HepG2 (cell line): ENCODE results near the gene DMRTB1. TPM values are rescaled to one million over a fixed set of nuclear protein-coding genes. Genes with fewer than 3 reads are reported as not detected.

Experiments used
- ATAC-seq: fragments of 200-7000 bp; cut with Tn5 transposase; 3 replicates; pipeline ENCODE4 v1.9.1; 2020; ENCODE audit warnings: mild to moderate bottlenecking, moderate library complexity
- BruUV-seq: library from RNA; stranded (reverse); fragments of 400-500 nt; replicated peaks from 2 replicates; lab custom pipeline; 2021; lab: Mats Ljungman, UMichigan
- CTCF ChIA-PET: fragments of 300-600 bp; formaldehyde crosslinking; extraction: SDS; loops from one replicate; lab custom pipeline; 2021; ENCODE audit warnings: low total read pairs, inconsistent platforms, low intra/inter-chr PET ratio; lab: Yijun Ruan, JAX
- POLR2A ChIA-PET: fragments of 350-600 bp; sonication (Branson Sonifier 250); formaldehyde crosslinking; loops from one replicate; lab custom pipeline; 2020; ENCODE audit warnings: antibody characterized with exemption, inconsistent platforms; lab: Yijun Ruan, JAX
- DNase-seq: peaks from one replicate; pipeline ENCODE4 v3.0.0-alpha.2; 2015; ENCODE audit warnings: low spot score
- FAIRE-seq: peaks from 3 replicates; lab custom pipeline; 2011; peaks lifted over from hg19 to GRCh38; lab: Jason Lieb, UNC
- H2AFZ ChIP-seq: one replicate; pipeline ENCODE4 v1.6.1; 2011; ENCODE audit warnings: low read length, inconsistent platforms
- H3K27ac ChIP-seq: fragments of 300-600 bp; 3 replicates; pipeline ENCODE4 v1.8.0; 2011; ENCODE audit warnings: mixed run types, mild to moderate bottlenecking, mixed read lengths, low read length, inconsistent platforms; ENCODE audit not compliant: insufficient read depth; ENCODE audit errors: extremely low read length
- H3K27me3 ChIP-seq, 2 experiments: fragments of 200-600 bp in 1 of 2; 2 replicates in 1 of 2; 3 replicates in 1 of 2; pipeline versions ENCODE4 v1.6.0 to v1.8.0; 2011; ENCODE audit warnings: low read length in 2 of 2, mild to moderate bottlenecking in 2 of 2, moderate library complexity in 2 of 2, inconsistent platforms in 1 of 2; ENCODE audit not compliant: insufficient read depth in 2 of 2, control insufficient read depth in 1 of 2
- H3K36me3 ChIP-seq, 2 experiments: fragments of 200-600 bp in 1 of 2; replicated peaks in 1 of 2; 2 replicates in 1 of 2; 3 replicates in 1 of 2; pipeline versions ENCODE4 v1.5.1 to v1.8.0; 2011; ENCODE audit warnings: low read length in 2 of 2, inconsistent platforms in 1 of 2; ENCODE audit not compliant: insufficient read depth in 2 of 2, control insufficient read depth in 1 of 2
- H3K4me1 ChIP-seq: 2 replicates; pipeline ENCODE4 v1.5.1; 2012; ENCODE audit warnings: low read length, inconsistent platforms; ENCODE audit not compliant: insufficient read depth
- H3K4me2 ChIP-seq: 2 replicates; pipeline ENCODE4 v1.6.0; 2011; ENCODE audit warnings: low read depth, low read length, inconsistent platforms
- H3K4me3 ChIP-seq, 3 experiments: fragments of 200-600 bp in 1 of 3; sonication (generic), shearing (Covaris generic) in 1 of 3; replicated peaks in 1 of 3; 2 replicates each; pipeline ENCODE4 v1.5.1; 2011 to 2016; ENCODE audit warnings: low read length in 3 of 3, inconsistent platforms in 2 of 3, low read depth in 2 of 3, mild to moderate bottlenecking in 2 of 3, control low read depth in 1 of 3, mixed read lengths in 1 of 3; ENCODE audit not compliant: insufficient read depth in 1 of 3
- H3K79me2 ChIP-seq: one replicate; pipeline ENCODE4 v1.6.1; 2011; ENCODE audit warnings: low read length, inconsistent platforms; ENCODE audit not compliant: insufficient read depth
- H3K9ac ChIP-seq: 2 replicates; pipeline ENCODE4 v1.6.0; 2011; ENCODE audit warnings: mild to moderate bottlenecking, low read depth, low read length, inconsistent platforms; ENCODE audit not compliant: insufficient read depth
- H3K9me3 ChIP-seq: 2 replicates; pipeline ENCODE4 v1.5.1; 2012; ENCODE audit warnings: mild to moderate bottlenecking, low read length
- H4K20me1 ChIP-seq: 2 replicates; pipeline ENCODE4 v1.6.0; 2011; ENCODE audit warnings: inconsistent platforms, mild to moderate bottlenecking, low read length, moderate library complexity; ENCODE audit not compliant: insufficient read depth
- ETV5 ChIP-seq: IDR thresholded peaks from 2 replicates; pipeline ENCODE4 v1.6.1; 2018; ENCODE audit warnings: missing biosample characterization, missing genetic modification reagents, inconsistent platforms, borderline replicate concordance
- HNRNPUL1 ChIP-seq: fragments of 200-400 bp; formaldehyde crosslinking; IDR thresholded peaks from 2 replicates; pipeline ENCODE4 v1.6.1; 2017; ENCODE audit warnings: low read depth, mild to moderate bottlenecking, low read length, moderate library complexity
- JUNB ChIP-seq: sonication (generic); formaldehyde crosslinking; IDR thresholded peaks from 2 replicates; pipeline ENCODE4 v1.8.0; 2022; ENCODE audit warnings: missing genetic modification reagents, mild to moderate bottlenecking, borderline replicate concordance
- MAZ ChIP-seq, 2 experiments: sonication (generic) in 1 of 2; formaldehyde crosslinking in 1 of 2; IDR thresholded peaks; 2 replicates each; pipeline versions ENCODE4 v1.5.0 to v1.6.1; 2012 to 2020; ENCODE audit warnings: low read depth in 2 of 2, mild to moderate bottlenecking in 2 of 2, borderline replicate concordance in 1 of 2, improper control_type of control experiment in 1 of 2, low read length in 1 of 2, missing genetic modification reagents in 1 of 2, moderate library complexity in 1 of 2
- MED1 ChIP-seq: sonication (generic); formaldehyde crosslinking; IDR thresholded peaks from 2 replicates; pipeline ENCODE4 v1.4.0; 2020; ENCODE audit warnings: missing genetic modification reagents
- MIXL1 ChIP-seq: IDR thresholded peaks from 2 replicates; pipeline ENCODE4 v1.6.1; 2016
- RBM22 ChIP-seq: fragments of 200-400 bp; formaldehyde crosslinking; optimal IDR thresholded peaks from 2 replicates; pipeline ENCODE3; 2017; ENCODE audit warnings: mild to moderate bottlenecking, low read length, moderate library complexity
- SMAD3 ChIP-seq: sonication (generic); formaldehyde crosslinking; IDR thresholded peaks from 2 replicates; pipeline ENCODE4 v1.4.0; 2020; ENCODE audit warnings: missing genetic modification reagents
- ZBTB14 ChIP-seq: sonication (generic); formaldehyde crosslinking; IDR thresholded peaks from 2 replicates; pipeline ENCODE4 v1.4.0; 2020; ENCODE audit warnings: missing genetic modification reagents
- ZBTB25 ChIP-seq: IDR thresholded peaks from 2 replicates; pipeline ENCODE4 v1.6.1; 2018; ENCODE audit warnings: missing genetic modification reagents
- ZNF205 ChIP-seq: IDR thresholded peaks from 2 replicates; pipeline ENCODE4 v1.6.1; 2018; ENCODE audit warnings: missing biosample characterization, missing genetic modification reagents
- ZNF292 ChIP-seq: sonication (generic); formaldehyde crosslinking; IDR thresholded peaks from 2 replicates; pipeline ENCODE4 v1.8.1; 2022; ENCODE audit warnings: mild to moderate bottlenecking, low read depth, missing genetic modification reagents, borderline replicate concordance
- ZNF652 ChIP-seq: IDR thresholded peaks from 2 replicates; pipeline ENCODE4 v1.6.1; 2016; ENCODE audit warnings: low read depth, borderline replicate concordance
- ZNF691 ChIP-seq: sonication (generic); formaldehyde crosslinking; IDR thresholded peaks from 2 replicates; pipeline ENCODE4 v1.4.0; 2020; ENCODE audit warnings: missing genetic modification reagents, low read depth, mild to moderate bottlenecking, borderline replicate concordance
- ZNF879 ChIP-seq: sonication (generic); formaldehyde crosslinking; IDR thresholded peaks from 2 replicates; pipeline ENCODE4 v1.8.1; 2023; ENCODE audit warnings: missing genetic modification reagents
- WGBS: methylation state at CpG from one replicate; pipeline ENCODE4 v1.1.6; 2017; ENCODE audit warnings: low lambda C conversion rate; 5-methylcytosine and 5-hydroxymethylcytosine counted together
- in situ Hi-C: cut with HindIII; loops from 2 replicates; pipeline ENCODE4 v1.10.0; 2017; ENCODE audit warnings: low pct_unique_long_range_greater_than_20kb; ENCODE audit not compliant: extremely low pct_ligation_motif_present
- intact Hi-C: fragments of 100-400 bp; cut with micrococcal nuclease; formaldehyde crosslinking; loops from one replicate; pipeline ENCODE4 v1.10.0; 2022; ENCODE audit not compliant: unreplicated experiment
- polyA plus RNA-seq, 8 experiments: library from polyadenylated mRNA; depleted of rRNA in 3 of 8; stranded (reverse) in 7 of 8; unstranded in 1 of 8; fragments of >200 nt; fragmentation: Illumina TruSeq in 4 of 8; extraction: Trizol in 4 of 8; gene quantifications; 2 replicates each; pipeline versions ENCODE4 v1.2.1 to v1.2.3, GENCODE V29; 2011 to 2016; ENCODE audit warnings: low read depth in 4 of 8, missing spikeins in 1 of 8, mixed read lengths in 1 of 8; ENCODE audit not compliant: insufficient read depth in 1 of 8
- total RNA-seq, 5 experiments: library from RNA; depleted of rRNA; stranded (reverse); fragments of >200 nt; fragmentation: Illumina TruSeq; extraction: Trizol; gene quantifications; 2 replicates each; pipeline ENCODE4 v1.2.3, GENCODE V29; 2016; ENCODE audit warnings: low read depth in 1 of 5

DMRTB1 gene
- total and polyA plus RNA-seq, 2 of the 13 experiments (the other 11 are each of a cell fraction or from before 2014, with no cell fraction given): not detected

DNA sequence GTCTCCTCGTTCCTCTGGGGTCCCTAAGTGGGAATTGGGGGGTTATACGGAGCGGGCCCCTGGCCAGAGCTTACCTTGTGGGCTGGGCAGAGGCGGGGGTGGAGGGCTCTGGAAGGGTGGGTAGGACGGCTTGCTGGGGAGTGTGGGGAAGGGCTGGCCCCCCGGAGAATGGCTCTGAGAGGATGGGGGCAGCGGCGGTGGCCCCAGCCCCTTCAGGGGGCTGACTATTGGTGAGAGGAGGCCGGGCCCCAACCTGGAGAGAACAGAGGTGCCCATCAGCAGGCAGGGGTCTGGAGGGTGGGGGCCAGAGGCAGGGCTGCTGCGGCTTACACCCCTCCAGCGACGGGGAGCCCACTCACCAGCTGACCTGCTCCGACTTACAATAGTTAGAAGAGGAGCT, 50.6 kb downstream of the DMRTB1 start:
- in situ Hi-C loops (no loop called here), intact Hi-C loops (no loop called here)
- ChIA-PET CTCF (no interaction called here), POLR2A (no interaction called here)
- DNase-seq: no peak
- Histone ChIP-seq H3K36me3 (no peaks in the 10 kb centered on the region), H3K4me3 (no peak overlapping the region), H3K9ac (no peak overlapping the region), H3K4me2 (no peak overlapping the region), H3K4me1 (no peaks in the 10 kb centered on the region), H3K79me2 (no peaks in the 10 kb centered on the region), H2AFZ (no peak overlapping the region)
- BruUV-seq: no TSS peak
- no peak for ATAC-seq
- TF ChIP-seq ZBTB25 (CRISPR knock-in tag): no peak
- TF ChIP-seq MAZ (IDR thresholded peaks at IDR 0.05; ENCODE audit: borderline replicate concordance, low read depth, low read length): no peak
- no peak for TF ChIP-seq MAZ (CRISPR knock-in tag; IDR thresholded peaks at IDR 0.05; ENCODE audit: low read depth)
- TF ChIP-seq ZBTB14 (CRISPR knock-in tag): no peak
- no peak for TF ChIP-seq ZNF292
- no peak for TF ChIP-seq ZNF205
- TF ChIP-seq MIXL1 (CRISPR knock-in tag): no peak
- no peak for TF ChIP-seq JUNB
- TF ChIP-seq ETV5 (CRISPR knock-in tag): no peak
- no peak for TF ChIP-seq HNRNPUL1
- TF ChIP-seq ZNF652 (CRISPR knock-in tag): no peak
- TF ChIP-seq RBM22: no peak
- TF ChIP-seq ZNF879 (CRISPR knock-in tag): no peak
- TF ChIP-seq SMAD3 (CRISPR knock-in tag): no peak
- no peak for TF ChIP-seq ZNF691 (CRISPR knock-in tag)
- no peak for TF ChIP-seq MED1 (CRISPR knock-in tag)
- TF ChIP-seq, all 625 proteins: peak for 0
- 40% methylated on average over 8 of the region's 13 CpGs for WGBS
- no peaks in the 10 kb centered on the region for H3K9me3 ChIP-seq
- no peak overlapping the region for H3K27ac ChIP-seq
- FAIRE-seq: no peak
- no peaks in the 10 kb centered on the region for H4K20me1 ChIP-seq
- H3K27me3 ChIP-seq: peaks cover 17 to 71% of the 10 kb centered on the region in 2 experiments
